DND-41 (cell line): ENCODE data around the gene CCDC157.

Experiments used
- EZH2 ChIP-seq: IDR thresholded peaks from 3 replicates; pipeline ENCODE4 v1.6.1; 2012; ENCODE audit warnings: borderline replicate concordance, low read depth, mild to moderate bottlenecking, moderate library complexity, low read length, inconsistent platforms; ENCODE audit not compliant: severe bottlenecking
- TF ChIP-seq, protein P1 (sequence below): IDR thresholded peaks from 2 replicates; pipeline ENCODE4 v1.5.1; 2012; ENCODE audit warnings: borderline replicate concordance, low read length, moderate library complexity, mild to moderate bottlenecking; ENCODE audit not compliant: poor library complexity, severe bottlenecking; ENCODE audit errors: extremely low read depth

DNA sequence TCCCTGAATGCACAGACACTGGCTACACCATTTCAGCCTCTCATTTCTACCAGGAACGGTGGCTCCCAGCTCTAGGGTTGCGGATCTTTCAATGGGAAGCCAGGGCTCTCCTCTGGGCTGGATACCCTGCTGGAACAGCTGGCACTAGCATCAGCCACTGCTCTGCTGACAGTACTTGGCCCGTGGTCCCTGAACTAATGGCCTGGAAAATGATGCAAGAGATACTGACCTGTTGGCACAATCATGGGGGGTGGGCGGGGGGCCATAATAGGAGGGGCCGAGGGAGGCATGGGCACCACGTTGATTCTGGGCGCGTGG lies 19.4 kb upstream of the CCDC157 start:
- TF ChIP-seq, protein P1, sequence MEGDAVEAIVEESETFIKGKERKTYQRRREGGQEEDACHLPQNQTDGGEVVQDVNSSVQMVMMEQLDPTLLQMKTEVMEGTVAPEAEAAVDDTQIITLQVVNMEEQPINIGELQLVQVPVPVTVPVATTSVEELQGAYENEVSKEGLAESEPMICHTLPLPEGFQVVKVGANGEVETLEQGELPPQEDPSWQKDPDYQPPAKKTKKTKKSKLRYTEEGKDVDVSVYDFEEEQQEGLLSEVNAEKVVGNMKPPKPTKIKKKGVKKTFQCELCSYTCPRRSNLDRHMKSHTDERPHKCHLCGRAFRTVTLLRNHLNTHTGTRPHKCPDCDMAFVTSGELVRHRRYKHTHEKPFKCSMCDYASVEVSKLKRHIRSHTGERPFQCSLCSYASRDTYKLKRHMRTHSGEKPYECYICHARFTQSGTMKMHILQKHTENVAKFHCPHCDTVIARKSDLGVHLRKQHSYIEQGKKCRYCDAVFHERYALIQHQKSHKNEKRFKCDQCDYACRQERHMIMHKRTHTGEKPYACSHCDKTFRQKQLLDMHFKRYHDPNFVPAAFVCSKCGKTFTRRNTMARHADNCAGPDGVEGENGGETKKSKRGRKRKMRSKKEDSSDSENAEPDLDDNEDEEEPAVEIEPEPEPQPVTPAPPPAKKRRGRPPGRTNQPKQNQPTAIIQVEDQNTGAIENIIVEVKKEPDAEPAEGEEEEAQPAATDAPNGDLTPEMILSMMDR = no peak
- no peak for TF ChIP-seq EZH2
